GM18499 (cell line): ENCODE data around the gene PADI6.

ENCODE experiments used
- ATAC-seq: cut with Tn5 transposase; IDR thresholded peaks from one replicate; pipeline ENCODE4 v1.9.1; 2021; ENCODE audit warnings: moderate number of reproducible peaks; ENCODE audit not compliant: insufficient read depth, unreplicated experiment

Gene PADI6

GRCh38 chr1:17355898-17356297 is 16.1 kb upstream of the PADI6 start:
- ATAC-seq: no peak

GRCh38 chr1:17356387-17357026 is 15.5 kb upstream of the PADI6 start:
- no peak for ATAC-seq

- ATAC-seq: no peak
Observed at GRCh38 chr1:17358557-17358956, 13.4 kb upstream of the PADI6 start.

- no peak for ATAC-seq
Observed at GRCh38 chr1:17359031-17359430, 13.0 kb upstream of the PADI6 start.

GRCh38 chr1:17359808-17360207 is 12.2 kb upstream of the PADI6 start:
- ATAC-seq: no peak

GRCh38 chr1:17360272-17360956 is 11.6 kb upstream of the PADI6 start:
- ATAC-seq: no peak

GRCh38 chr1:17361687-17362086 is 10.3 kb upstream of the PADI6 start:
- no peak for ATAC-seq

- ATAC-seq: no peak
Observed at GRCh38 chr1:17363351-17363750, 8.6 kb upstream of the PADI6 start.

- no peak for ATAC-seq
Observed at GRCh38 chr1:17363771-17364170, 8.2 kb upstream of the PADI6 start.

GRCh38 chr1:17365293-17365692 is 6.7 kb upstream of the PADI6 start:
- ATAC-seq: no peak

- ATAC-seq: no peak
Observed at GRCh38 chr1:17369466-17369865, 2.5 kb upstream of the PADI6 start.

GRCh38 chr1:17370618-17371017 is 1.4 kb upstream of the PADI6 start:
- ATAC-seq: no peak

- ATAC-seq: no peak
Observed at GRCh38 chr1:17372955-17373354, 959 bp downstream of the PADI6 start.

GRCh38 chr1:17375651-17376050 is 3.7 kb downstream of the PADI6 start:
- ATAC-seq: no peak

GRCh38 chr1:17377325-17377953 is 5.4 kb downstream of the PADI6 start:
- ATAC-seq: no peak

GRCh38 chr1:17381161-17381560 is 9.2 kb downstream of the PADI6 start:
- ATAC-seq: no peak

GRCh38 chr1:17392199-17392740 is 20.3 kb downstream of the PADI6 start:
- ATAC-seq: no peak

GRCh38 chr1:17393230-17393629 is 21.2 kb downstream of the PADI6 start:
- no peak for ATAC-seq

GRCh38 chr1:17397910-17398695 is 26.1 kb downstream of the PADI6 start:
- no peak for ATAC-seq

- no peak for ATAC-seq
Observed at GRCh38 chr1:17400725-17401341, 28.8 kb downstream of the PADI6 start.
